MM.1S (cell line): ENCODE results near the gene LGSN.
"Not testable (repeated sequence)": the region's sequence is repeated elsewhere in the genome, so short reads cannot be mapped to it uniquely, and the experiment has no call there.

Source experiments
- DNase-seq: peaks from one replicate; pipeline ENCODE4 v3.0.0-alpha.2; 2015
- H2AFZ ChIP-seq: fragments of 300-600 bp; sonication (generic); 2 replicates; pipeline ENCODE4 v1.6.0; 2016; ENCODE audit warnings: antibody characterized with exemption, low read length
- H3F3A ChIP-seq: fragments of 300-600 bp; sonication (generic); 2 replicates; pipeline ENCODE4 v1.6.1; 2016; ENCODE audit warnings: mild to moderate bottlenecking, antibody characterized with exemption, low read length, moderate library complexity, mixed read lengths; ENCODE audit not compliant: insufficient read depth
- H3K27ac ChIP-seq: fragments of 300-600 bp; sonication (generic); 2 replicates; pipeline ENCODE4 v1.5.1; 2016; ENCODE audit warnings: mild to moderate bottlenecking, low read length
- H3K27me3 ChIP-seq: fragments of 300-600 bp; sonication (generic); replicated peaks from 2 replicates; pipeline ENCODE4 v1.6.0; 2016; ENCODE audit warnings: low read length; ENCODE audit not compliant: insufficient read depth
- H3K36me3 ChIP-seq: fragments of 300-600 bp; sonication (generic); replicated peaks from 2 replicates; pipeline ENCODE4 v1.6.1; 2016; ENCODE audit warnings: mild to moderate bottlenecking, low read length, mixed read lengths; ENCODE audit not compliant: insufficient read depth
- H3K4me1 ChIP-seq: fragments of 300-600 bp; sonication (generic); 2 replicates; pipeline ENCODE4 v1.6.1; 2016; ENCODE audit warnings: low read length, mixed read lengths
- H3K4me2 ChIP-seq: fragments of 300-600 bp; sonication (generic); 2 replicates; pipeline ENCODE4 v1.6.0; 2016; ENCODE audit warnings: low read depth, low read length
- H3K4me3 ChIP-seq: fragments of 300-600 bp; sonication (generic); 2 replicates; pipeline ENCODE4 v1.5.1; 2016; ENCODE audit warnings: low read length, mixed read lengths
- H3K79me2 ChIP-seq: fragments of 300-600 bp; sonication (generic); 2 replicates; pipeline ENCODE4 v1.6.1; 2016; ENCODE audit warnings: mixed run types, low read length, mixed read lengths
- H3K9ac ChIP-seq: fragments of 300-600 bp; sonication (generic); 2 replicates; pipeline ENCODE4 v1.6.1; 2016; ENCODE audit warnings: low read length, mixed read lengths
- H3K9me2 ChIP-seq: fragments of 300-600 bp; sonication (generic); replicated peaks from 2 replicates; pipeline ENCODE4 v1.6.1; 2016; ENCODE audit warnings: mild to moderate bottlenecking, low read length, mixed read lengths; ENCODE audit not compliant: insufficient read depth
- H3K9me3 ChIP-seq: fragments of 300-600 bp; sonication (generic); replicated peaks from 2 replicates; pipeline ENCODE4 v1.6.1; 2016; ENCODE audit warnings: mild to moderate bottlenecking, low read length, mixed read lengths; ENCODE audit not compliant: insufficient read depth
- H4K20me1 ChIP-seq: fragments of 300-600 bp; sonication (generic); 2 replicates; pipeline ENCODE4 v1.6.1; 2016; ENCODE audit warnings: mild to moderate bottlenecking, low read length, moderate library complexity, mixed read lengths; ENCODE audit not compliant: insufficient read depth
- CTCF ChIP-seq: fragments of 300-600 bp; sonication (generic); IDR thresholded peaks from 2 replicates; pipeline ENCODE4 v1.5.1; 2016; ENCODE audit warnings: antibody characterized with exemption, low read length, mixed read lengths
- EZH2 ChIP-seq: fragments of 300-600 bp; sonication (generic); optimal IDR thresholded peaks from 2 replicates; pipeline ENCODE3; 2017; ENCODE audit warnings: low read depth, mild to moderate bottlenecking, antibody characterized with exemption, low read length, mixed read lengths
- EZH2phosphoT487 ChIP-seq: fragments of 300-600 bp; sonication (generic); IDR thresholded peaks from 2 replicates; pipeline ENCODE4 v1.6.1; 2018; ENCODE audit warnings: antibody characterized with exemption, low read length

Gene LGSN

GRCh38 chr6:63333440-63333839 lies 13.7 kb upstream of the LGSN start:
- no peak overlapping the region for H3K27ac ChIP-seq
- no peak for DNase-seq
- TF ChIP-seq CTCF: no peak
- TF ChIP-seq EZH2phosphoT487: no peak
- TF ChIP-seq EZH2: no peak
- no peak overlapping the region for H3K4me3 ChIP-seq
- no peaks in the 10 kb centered on the region for H3K36me3 ChIP-seq
- H3K9me3 ChIP-seq: no peaks in the 10 kb centered on the region
- no peaks in the 10 kb centered on the region for H3K27me3 ChIP-seq
- no peak overlapping the region for H2AFZ ChIP-seq
- H4K20me1 ChIP-seq: no peaks in the 10 kb centered on the region
- no peaks in the 10 kb centered on the region for H3K9me2 ChIP-seq
- no peaks in the 10 kb centered on the region for H3K79me2 ChIP-seq
- no peaks in the 10 kb centered on the region for H3F3A ChIP-seq
- H3K4me1 ChIP-seq: no peaks in the 10 kb centered on the region
- no peak overlapping the region for H3K4me2 ChIP-seq
- H3K9ac ChIP-seq: no peak overlapping the region

GRCh38 chr6:63326630-63327029 lies 6.8 kb upstream of the LGSN start:
- H3K36me3 ChIP-seq, H2AFZ ChIP-seq, H3K4me2 ChIP-seq, H3K27ac ChIP-seq, H3K9ac ChIP-seq, H3K79me2 ChIP-seq, H4K20me1 ChIP-seq, H3K4me3 ChIP-seq, H3K9me2 ChIP-seq, H3K4me1 ChIP-seq, H3F3A ChIP-seq, DNase-seq, H3K9me3 ChIP-seq, H3K27me3 ChIP-seq: not testable (repeated sequence)

GRCh38 chr6:63322981-63323380 lies 3.2 kb upstream of the LGSN start:
- Histone ChIP-seq H3K27me3 (no peaks in the 10 kb centered on the region), H3K27ac (no peak overlapping the region), H2AFZ (no peak overlapping the region), H3K4me2 (no peak overlapping the region), H4K20me1 (no peaks in the 10 kb centered on the region), H3K9me3 (no peaks in the 10 kb centered on the region), H3K9me2 (no peaks in the 10 kb centered on the region), H3K4me1 (no peaks in the 10 kb centered on the region), H3K79me2 (no peaks in the 10 kb centered on the region), H3K9ac (no peak overlapping the region), H3F3A (no peaks in the 10 kb centered on the region), H3K4me3 (no peak overlapping the region), H3K36me3 (no peaks in the 10 kb centered on the region)
- TF ChIP-seq EZH2phosphoT487 (no peak), CTCF (no peak)
- no peak for DNase-seq

GRCh38 chr6:63321821-63322220 lies 2.0 kb upstream of the LGSN start:
- H3K9ac ChIP-seq: no peak overlapping the region
- H3K79me2 ChIP-seq: no peaks in the 10 kb centered on the region

More at GRCh38 chr6:63321821-63322220, 2.0 kb upstream of the LGSN start:
- TF ChIP-seq CTCF (no peak), EZH2phosphoT487 (no peak), EZH2 (no peak)
- DNase-seq: no peak
- H3K4me2 ChIP-seq: no peak overlapping the region
- H4K20me1 ChIP-seq: no peaks in the 10 kb centered on the region
- H3K4me1 ChIP-seq: no peaks in the 10 kb centered on the region
- H3F3A ChIP-seq: no peaks in the 10 kb centered on the region
- H3K4me3 ChIP-seq: no peak overlapping the region
- no peaks in the 10 kb centered on the region for H3K27me3 ChIP-seq
- H3K27ac ChIP-seq: no peak overlapping the region
- H3K9me3 ChIP-seq: no peaks in the 10 kb centered on the region
- no peak overlapping the region for H2AFZ ChIP-seq
- no peaks in the 10 kb centered on the region for H3K36me3 ChIP-seq
- H3K9me2 ChIP-seq: no peaks in the 10 kb centered on the region
